Heart right ventricle (tissue), 16 donors: ENCODE data around the gene IL18R1. TPM values are rescaled to one million over a fixed set of nuclear protein-coding genes. Genes with fewer than 3 reads are reported as not detected.

Experiments
- ATAC-seq, 8 donors: fragments of 200-7000 bp; cut with Tn5 transposase; one replicate each; pipeline ENCODE4 v1.9.1; 2020; ENCODE audit warnings: mild to moderate bottlenecking in 8 of 8, moderate library complexity in 8 of 8, moderate number of reproducible peaks in 1 of 8
- DNase-seq, 2 donors: peaks; one replicate each; pipeline ENCODE4 v3.0.0-alpha.2; 2020
- H3K27ac ChIP-seq, 10 donors: fragments of 200-600 bp; sonication (generic) in 2 of 10; one replicate each; pipeline versions ENCODE4 v1.5.0 to v1.8.0; 2020 to 2022; ENCODE audit warnings: mild to moderate bottlenecking in 3 of 10
- H3K27me3 ChIP-seq, 7 donors: fragments of 200-600 bp; one replicate each; pipeline ENCODE4 v1.8.0; 2021 to 2022; ENCODE audit warnings: mild to moderate bottlenecking in 2 of 7
- H3K36me3 ChIP-seq, 9 donors: fragments of 200-600 bp; sonication (generic) in 1 of 9; one replicate each; pipeline versions ENCODE4 v1.5.0 to v1.8.0; 2020 to 2022; ENCODE audit warnings: mild to moderate bottlenecking in 2 of 9
- H3K4me1 ChIP-seq, 9 donors: fragments of 200-600 bp; sonication (generic) in 1 of 9; one replicate each; pipeline versions ENCODE4 v1.5.0 to v1.8.0; 2020 to 2022; ENCODE audit warnings: mild to moderate bottlenecking in 4 of 9
- H3K4me3 ChIP-seq, 10 donors: fragments of 200-600 bp; sonication (generic) in 2 of 10; one replicate each; pipeline versions ENCODE4 v1.5.0 to v1.8.0; 2020 to 2022; ENCODE audit warnings: mild to moderate bottlenecking in 7 of 10, moderate library complexity in 2 of 10
- H3K9me3 ChIP-seq, 11 donors: fragments of 200-600 bp in 10 of 11; sonication (generic) in 2 of 11; one replicate each; pipeline versions ENCODE4 v1.5.0 to v1.8.0; 2013 to 2022; ENCODE audit warnings: mild to moderate bottlenecking in 2 of 11, control low read depth in 1 of 11, moderate library complexity in 1 of 11
- CTCF ChIP-seq, 9 donors: fragments of 200-600 bp; sonication (generic) in 2 of 9; IDR thresholded peaks; one replicate each; pipeline versions ENCODE4 v1.5.0 to v1.8.0; 2021 to 2022; ENCODE audit warnings: antibody characterized with exemption in 9 of 9, mild to moderate bottlenecking in 5 of 9, moderate library complexity in 1 of 9
- WGBS, 2 donors: extraction: QIAGEN DNeasy Blood & Tissue Kit; methylation state at CpG; one replicate each; pipeline ENCODE4 v1.1.7; 2013; ENCODE audit warnings: inconsistent platforms in 1 of 2; 5-methylcytosine and 5-hydroxymethylcytosine counted together
- intact Hi-C, 10 donors: fragments of 100-400 bp; cut with DNase I; formaldehyde crosslinking; loops; one replicate each; pipeline versions ENCODE4 v1.11.1 to v1.14.2; 2022
- long read RNA-seq, 3 donors: library from polyadenylated mRNA; unstranded; transcript quantifications; one replicate each; pipeline ENCODE4 v2.0.0, GENCODE V29; 2020 to 2021
- polyA plus RNA-seq, 2 donors: library from polyadenylated mRNA; stranded (reverse); fragments of 200-250 nt; gene quantifications; one replicate each; pipeline ENCODE4 v1.2.3, GENCODE V29; 2013
- total RNA-seq, 10 donors: library from RNA; stranded (reverse); fragmentation: NEBNext Ultra II Directional in 3 of 10; extraction: Animal tissue kit (Norgen Biotek cat#: 25700) in 3 of 10; gene quantifications; one replicate each; pipeline versions ENCODE4 v1.2.1 to v1.2.4, GENCODE V29; 2021 to 2023
- donor health status: Arrhythmogenic right ventricular cardiomyopathy.
- donor health status: ischemic (EF 13 %, LVEDD 7.1; RV severe dilation, severe dysfunction).
- donor health status: healthy with polysubstance abuse.
- donor health status: DM: no; HTN: yes; CAD: no.
- donor health status: DM: no; HTN: no; CAD: no.
- donor health status: ischemic (EF 25% LVEDD 6.9; RV normal size, moderate dysfunction).
- donor health status: ischemic (EF 25% LVEDD 5.7; RV mildly dilated, moderate dysfunction).
- donor health status: healthy.
- donor health status: DM: yes; HTN: yes; CAD: no.
- donor health status: Ischemic cardiomyopathy.
- donor health status: ischemic (EF 35%, LVEDD 5.7; RV mildly dilated, moderate dysfunction).
- donor health status: nonischemic (EF 11% LVEDD 7.7; RV severe dilation, severe dysfunction).
- donor health status: DM: yes; HTN: yes; CAD: no.
- donor health status: PGD.
- donor health status: ischemic (EF 29% LVEDD 5.4; RV normal size, mild dysfunction).
- donor health status: nonischemic (EF 23%, LVEDD 6.1; RV moderate dilation, normal function).

IL18R1 gene
- 1 to 10 TPM in 5 of 10 donors, under 1 TPM in 5; 0.06 to 4.9 (median 1.1) TPM for total RNA-seq
- 1 to 10 TPM; 2.3 to 3.5 TPM for polyA plus RNA-seq
- long read RNA-seq, donor 1, partial matches to known transcripts = 1 of 5 reads
- long read RNA-seq, donor 1, other reads (novel, unspliced or antisense) = 4 of 5 reads
- long read RNA-seq, donor 2, partial matches to known transcripts = 0 of 1 reads
- long read RNA-seq, donor 2, other reads (novel, unspliced or antisense) = 1 of 1 reads
- long read RNA-seq, donor 3, partial matches to known transcripts = 4 of 13 reads
- long read RNA-seq, donor 3, other reads (novel, unspliced or antisense) = 5 of 13 reads

DNA sequence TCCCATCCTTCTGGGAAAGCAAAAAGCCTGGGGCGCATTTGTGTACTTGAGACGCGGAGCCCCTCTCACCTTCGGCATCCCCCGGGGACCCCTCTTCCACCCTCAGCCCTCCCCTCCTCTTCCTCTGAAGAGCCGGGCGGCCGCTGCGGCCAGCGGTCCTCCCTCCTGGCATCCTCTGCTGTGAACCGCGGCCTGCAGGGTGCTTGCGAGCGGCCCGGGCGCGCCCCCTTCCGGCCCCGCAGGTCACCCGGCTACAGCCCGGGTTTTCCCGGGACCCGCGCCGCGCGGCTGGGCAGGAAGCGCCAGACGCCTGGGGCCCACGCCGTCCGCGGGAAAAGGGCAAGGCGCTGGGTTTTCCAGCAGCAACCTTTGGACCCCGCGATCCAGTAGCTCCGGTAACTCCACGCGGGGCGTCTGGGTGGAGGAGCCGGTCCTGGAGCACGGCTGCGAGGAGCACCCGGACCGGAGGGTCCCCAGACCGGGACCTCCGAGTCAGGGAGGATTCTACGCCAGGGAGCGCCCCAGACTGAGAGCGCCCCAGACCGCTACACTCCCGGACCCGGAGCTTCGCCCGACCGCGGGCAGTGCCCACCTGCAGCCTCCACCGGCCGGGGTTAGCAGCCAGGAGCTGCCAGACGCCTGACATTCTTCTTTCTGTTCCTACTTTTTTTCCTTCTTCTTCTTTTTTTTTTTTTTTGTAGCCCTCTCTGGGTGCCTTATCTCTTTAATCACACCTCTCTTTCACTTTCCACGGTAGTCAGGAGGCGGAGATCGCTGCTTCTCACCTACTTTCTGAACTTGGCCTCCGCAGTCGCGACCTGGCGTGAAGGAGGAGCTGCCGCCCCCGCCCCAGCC, at the start of gene IL18R1:
TSS of gene IL18R1 (plus strand) at position 271 of the 855 bp plus-strand sequence. CDS start 6,865 bp downstream, outside the sequence.
- Histone ChIP-seq H3K4me1 (peaks cover 0 to 40% (median 5%) of the 10 kb centered on the region in 9 donors), H3K9me3 (no peaks in the 10 kb centered on the region), H3K27ac (peak within 1 kb of the TSS in 9 of 10 donors; percentile 53 to 93 (median 74)), H3K27me3 (peaks cover 0 to 7% (median 0%) of the 10 kb centered on the region in 7 donors), H3K4me3 (peak within 1 kb of the TSS; percentile 41 to 88 (median 79)), H3K36me3 (no peaks in the 10 kb centered on the region)
- TF ChIP-seq CTCF (IDR thresholded peaks at IDR 0.05) = peak; percentile 62 to 95 (median 86)
- WGBS, 2 donors = 2 to 3% methylated on average over 63 to 69 of the region's 69 CpGs
- intact Hi-C loops = loop anchor here in 9 of 10 donors (2.0 to 10.0 kb wide), 16 partner anchors 53 to 471 kb away; no protein-coding TSS in a partner anchor
- peak; percentile 68 to 85 for DNase-seq
- ATAC-seq = peak; percentile 98 to 99 (median 99)

- Histone ChIP-seq H3K4me1 (peaks cover 0 to 19% (median 0%) of the 10 kb centered on the region in 9 donors), H3K27me3 (peaks cover 0 to 85% (median 16%) of the 10 kb centered on the region in 7 donors), H3K4me3 (no peak overlapping the region), H3K36me3 (no peaks in the 10 kb centered on the region), H3K9me3 (no peaks in the 10 kb centered on the region), H3K27ac (no peak overlapping the region)
- intact Hi-C loops = loop anchor here in 1 of 10 donors (10.0 kb wide), 1 partner anchor 59 kb away; no protein-coding TSS in a partner anchor
- no peak for TF ChIP-seq CTCF (IDR thresholded peaks at IDR 0.05)
- no peak for ATAC-seq
- DNase-seq = no peak
- WGBS, 2 donors = 83 to 87% methylated on average over 1 of the region's 1 CpG
Observed at GRCh38 chr2:102306125-102306524, 49.5 kb upstream of the IL18R1 start.

DNA sequence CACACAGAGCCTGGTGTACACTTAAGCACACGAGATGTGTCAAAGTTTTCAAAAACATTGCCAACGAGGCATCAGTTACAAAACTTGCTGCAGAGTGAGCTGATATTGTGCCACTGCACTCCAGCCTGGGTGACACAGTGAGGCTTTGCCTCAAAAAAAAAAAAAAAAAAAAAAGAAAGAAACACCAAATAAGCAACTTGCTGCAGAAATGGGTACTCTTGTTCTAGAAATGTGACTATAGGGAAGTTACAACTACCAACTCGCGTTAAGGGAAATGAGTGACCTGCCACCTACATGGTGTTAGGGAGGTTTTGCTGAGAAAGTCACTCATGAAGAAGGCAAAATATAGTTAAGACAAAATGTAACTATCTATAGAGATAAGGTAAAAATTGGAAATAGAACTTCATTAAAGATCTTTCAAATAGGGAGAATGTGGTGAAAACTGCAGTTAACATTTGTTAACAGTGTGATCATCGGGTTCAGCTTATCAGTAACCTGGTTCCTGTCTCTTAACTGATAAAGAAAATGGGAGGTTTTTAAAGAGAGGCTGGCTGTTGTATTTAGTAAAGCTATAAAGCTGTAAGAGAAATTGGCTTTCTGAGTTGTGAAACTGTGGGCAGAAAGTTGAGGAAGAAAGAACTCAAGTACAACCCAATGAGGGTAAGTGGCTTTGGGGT, 44.5 kb upstream of the IL18R1 start, which contains the start of gene IL1RL1:
TSS of gene IL1RL1 (plus strand) at position 600 of the 677 bp plus-strand sequence. CDS start 26,702 bp downstream, outside the sequence.
- ATAC-seq = no peak
- Histone ChIP-seq H3K36me3 (no peaks in the 10 kb centered on the region), H3K27me3 (peaks cover 0 to 37% (median 3%) of the 10 kb centered on the region in 7 donors), H3K4me1 (no peaks in the 10 kb centered on the region), H3K4me3 (peak within 1 kb of the TSS in 1 of 10 donors; percentile 20), H3K9me3 (no peaks in the 10 kb centered on the region), H3K27ac (peak within 1 kb of the TSS in 1 of 10 donors; percentile 26)
- no peak for TF ChIP-seq CTCF (IDR thresholded peaks at IDR 0.05)
- no peak for DNase-seq
- 63 to 67% methylated on average over 5 of the region's 5 CpGs for WGBS, 2 donors
- intact Hi-C loops = no loop called here
